HepG2 (cell line): ENCODE measurements around the gene ATRNL1. TPM values are rescaled to one million over a fixed set of nuclear protein-coding genes. Genes with fewer than 3 reads are reported as not detected.

Source experiments
- ATAC-seq: fragments of 200-7000 bp; cut with Tn5 transposase; 3 replicates; pipeline ENCODE4 v1.9.1; 2020; ENCODE audit warnings: mild to moderate bottlenecking, moderate library complexity
- BruUV-seq: library from RNA; stranded (reverse); fragments of 400-500 nt; replicated peaks from 2 replicates; lab custom pipeline; 2021; lab: Mats Ljungman, UMichigan
- CTCF ChIA-PET: fragments of 300-600 bp; formaldehyde crosslinking; extraction: SDS; loops from one replicate; lab custom pipeline; 2021; ENCODE audit warnings: low total read pairs, inconsistent platforms, low intra/inter-chr PET ratio; lab: Yijun Ruan, JAX
- POLR2A ChIA-PET: fragments of 350-600 bp; sonication (Branson Sonifier 250); formaldehyde crosslinking; loops from one replicate; lab custom pipeline; 2020; ENCODE audit warnings: antibody characterized with exemption, inconsistent platforms; lab: Yijun Ruan, JAX
- DNase-seq: peaks from one replicate; pipeline ENCODE4 v3.0.0-alpha.2; 2015; ENCODE audit warnings: low spot score
- FAIRE-seq: peaks from 3 replicates; lab custom pipeline; 2011; peaks lifted over from hg19 to GRCh38; lab: Jason Lieb, UNC
- H2AFZ ChIP-seq: one replicate; pipeline ENCODE4 v1.6.1; 2011; ENCODE audit warnings: low read length, inconsistent platforms
- H3K27ac ChIP-seq: fragments of 300-600 bp; 3 replicates; pipeline ENCODE4 v1.8.0; 2011; ENCODE audit warnings: mixed run types, mild to moderate bottlenecking, mixed read lengths, low read length, inconsistent platforms; ENCODE audit not compliant: insufficient read depth; ENCODE audit errors: extremely low read length
- H3K27me3 ChIP-seq, 2 experiments: fragments of 200-600 bp in 1 of 2; 2 replicates in 1 of 2; 3 replicates in 1 of 2; pipeline versions ENCODE4 v1.6.0 to v1.8.0; 2011; ENCODE audit warnings: low read length in 2 of 2, mild to moderate bottlenecking in 2 of 2, moderate library complexity in 2 of 2, inconsistent platforms in 1 of 2; ENCODE audit not compliant: insufficient read depth in 2 of 2, control insufficient read depth in 1 of 2
- H3K36me3 ChIP-seq, 2 experiments: fragments of 200-600 bp in 1 of 2; replicated peaks in 1 of 2; 2 replicates in 1 of 2; 3 replicates in 1 of 2; pipeline versions ENCODE4 v1.5.1 to v1.8.0; 2011; ENCODE audit warnings: low read length in 2 of 2, inconsistent platforms in 1 of 2; ENCODE audit not compliant: insufficient read depth in 2 of 2, control insufficient read depth in 1 of 2
- H3K4me1 ChIP-seq: 2 replicates; pipeline ENCODE4 v1.5.1; 2012; ENCODE audit warnings: low read length, inconsistent platforms; ENCODE audit not compliant: insufficient read depth
- H3K4me2 ChIP-seq: 2 replicates; pipeline ENCODE4 v1.6.0; 2011; ENCODE audit warnings: low read depth, low read length, inconsistent platforms
- H3K4me3 ChIP-seq, 3 experiments: fragments of 200-600 bp in 1 of 3; sonication (generic), shearing (Covaris generic) in 1 of 3; replicated peaks in 1 of 3; 2 replicates each; pipeline ENCODE4 v1.5.1; 2011 to 2016; ENCODE audit warnings: low read length in 3 of 3, inconsistent platforms in 2 of 3, low read depth in 2 of 3, mild to moderate bottlenecking in 2 of 3, control low read depth in 1 of 3, mixed read lengths in 1 of 3; ENCODE audit not compliant: insufficient read depth in 1 of 3
- H3K79me2 ChIP-seq: one replicate; pipeline ENCODE4 v1.6.1; 2011; ENCODE audit warnings: low read length, inconsistent platforms; ENCODE audit not compliant: insufficient read depth
- H3K9ac ChIP-seq: 2 replicates; pipeline ENCODE4 v1.6.0; 2011; ENCODE audit warnings: mild to moderate bottlenecking, low read depth, low read length, inconsistent platforms; ENCODE audit not compliant: insufficient read depth
- H3K9me3 ChIP-seq: 2 replicates; pipeline ENCODE4 v1.5.1; 2012; ENCODE audit warnings: mild to moderate bottlenecking, low read length
- H4K20me1 ChIP-seq: 2 replicates; pipeline ENCODE4 v1.6.0; 2011; ENCODE audit warnings: inconsistent platforms, mild to moderate bottlenecking, low read length, moderate library complexity; ENCODE audit not compliant: insufficient read depth
- ARNTL ChIP-seq: sonication (generic); formaldehyde crosslinking; IDR thresholded peaks from 2 replicates; pipeline ENCODE4 v1.4.0; 2020; ENCODE audit warnings: mild to moderate bottlenecking, missing genetic modification reagents
- CCDC6 ChIP-seq: sonication (generic); formaldehyde crosslinking; IDR thresholded peaks from 2 replicates; pipeline ENCODE4 v1.8.1; 2022; ENCODE audit warnings: mild to moderate bottlenecking, missing genetic modification reagents, moderate library complexity
- CEBPB ChIP-seq: IDR thresholded peaks from 2 replicates; pipeline ENCODE4 v1.6.1; 2011; ENCODE audit warnings: low read depth, low read length, improper control_type of control experiment, borderline replicate concordance
- FOXK2 ChIP-seq: fragments of 450-650 bp; IDR thresholded peaks from 2 replicates; pipeline ENCODE4 v1.6.1; 2016
- SIX4 ChIP-seq: sonication (generic); formaldehyde crosslinking; IDR thresholded peaks from 2 replicates; pipeline ENCODE4 v1.4.0; 2020; ENCODE audit warnings: missing genetic modification reagents
- SKI ChIP-seq: fragments of 450-650 bp; IDR thresholded peaks from one replicate; pipeline ENCODE4 v1.6.1; 2018; ENCODE audit warnings: mild to moderate bottlenecking; ENCODE audit not compliant: partially characterized antibody
- ZBTB42 ChIP-seq: sonication (generic); formaldehyde crosslinking; IDR thresholded peaks from 2 replicates; pipeline ENCODE4 v1.5.0; 2020; ENCODE audit warnings: mild to moderate bottlenecking, missing genetic modification reagents
- ZBTB8A ChIP-seq: sonication (generic); formaldehyde crosslinking; IDR thresholded peaks from 2 replicates; pipeline ENCODE4 v1.4.0; 2020; ENCODE audit warnings: mild to moderate bottlenecking, low read depth, missing genetic modification reagents, borderline replicate concordance
- ZFP41 ChIP-seq: sonication (generic); formaldehyde crosslinking; IDR thresholded peaks from 2 replicates; pipeline ENCODE4 v1.4.0; 2020; ENCODE audit warnings: mild to moderate bottlenecking, missing genetic modification reagents, borderline replicate concordance
- WGBS: methylation state at CpG from one replicate; pipeline ENCODE4 v1.1.6; 2017; ENCODE audit warnings: low lambda C conversion rate; 5-methylcytosine and 5-hydroxymethylcytosine counted together
- in situ Hi-C: cut with HindIII; loops from 2 replicates; pipeline ENCODE4 v1.10.0; 2017; ENCODE audit warnings: low pct_unique_long_range_greater_than_20kb; ENCODE audit not compliant: extremely low pct_ligation_motif_present
- intact Hi-C: fragments of 100-400 bp; cut with micrococcal nuclease; formaldehyde crosslinking; loops from one replicate; pipeline ENCODE4 v1.10.0; 2022; ENCODE audit not compliant: unreplicated experiment
- polyA plus RNA-seq, 8 experiments: library from polyadenylated mRNA; depleted of rRNA in 3 of 8; stranded (reverse) in 7 of 8; unstranded in 1 of 8; fragments of >200 nt; fragmentation: Illumina TruSeq in 4 of 8; extraction: Trizol in 4 of 8; gene quantifications; 2 replicates each; pipeline versions ENCODE4 v1.2.1 to v1.2.3, GENCODE V29; 2011 to 2016; ENCODE audit warnings: low read depth in 4 of 8, missing spikeins in 1 of 8, mixed read lengths in 1 of 8; ENCODE audit not compliant: insufficient read depth in 1 of 8
- total RNA-seq, 5 experiments: library from RNA; depleted of rRNA; stranded (reverse); fragments of >200 nt; fragmentation: Illumina TruSeq; extraction: Trizol; gene quantifications; 2 replicates each; pipeline ENCODE4 v1.2.3, GENCODE V29; 2016; ENCODE audit warnings: low read depth in 1 of 5
- TF ChIP-seq, protein P1 (sequence below): sonication (generic); formaldehyde crosslinking; IDR thresholded peaks from 2 replicates; pipeline ENCODE4 v1.8.0; 2022; ENCODE audit warnings: mild to moderate bottlenecking, missing genetic modification reagents, moderate library complexity

Gene ATRNL1
- total and polyA plus RNA-seq, 2 of the 13 experiments (the other 11 are each of a cell fraction or from before 2014, with no cell fraction given), result 0.04 TPM; not detected in 1

DNA sequence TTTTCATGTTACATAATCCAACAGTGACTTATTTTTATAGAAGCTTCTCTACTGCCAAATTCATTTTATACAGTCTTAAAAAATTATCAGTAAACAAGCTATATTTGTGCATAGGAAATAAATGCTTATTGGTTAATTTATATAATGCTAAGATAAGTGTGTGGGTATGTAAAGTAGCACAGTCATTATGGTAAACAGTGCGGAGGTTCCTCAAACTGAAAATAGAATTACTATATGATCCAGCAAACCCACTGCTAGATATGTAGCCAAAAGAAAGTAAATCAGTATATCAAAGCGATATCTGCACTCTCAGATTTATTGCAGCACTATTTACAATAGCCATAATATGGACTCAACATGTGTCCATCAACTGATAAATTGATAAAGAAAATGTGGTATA lies 71.1 kb downstream of the ATRNL1 start:
- Histone ChIP-seq H4K20me1 (no peaks in the 10 kb centered on the region), H3K36me3 (no peaks in the 10 kb centered on the region), H3K4me1 (no peaks in the 10 kb centered on the region), H3K9me3 (no peaks in the 10 kb centered on the region), H3K27me3 (no peaks in the 10 kb centered on the region), H3K27ac (no peak overlapping the region), H3K4me2 (no peak overlapping the region), H2AFZ (no peak overlapping the region), H3K4me3 (no peak overlapping the region), H3K79me2 (no peaks in the 10 kb centered on the region), H3K9ac (no peak overlapping the region)
- whole genome bisulfite sequencing, result 44% methylated on average over 2 of the region's 2 CpGs
- in situ Hi-C loops, result no loop called here
- no peak for ATAC-seq
- CTCF ChIA-PET, result no interaction called here
- intact Hi-C loops, result no loop called here
- no peak for DNase-seq
- no TSS peak for BruUV-seq
- TF ChIP-seq ZBTB42 (CRISPR knock-in tag), result no peak
- TF ChIP-seq SKI, result no peak
- TF ChIP-seq ZBTB8A (CRISPR knock-in tag), result no peak
- TF ChIP-seq SIX4 (CRISPR knock-in tag), result no peak
- no peak for TF ChIP-seq ZFP41 (CRISPR knock-in tag)
- TF ChIP-seq, protein P1, sequence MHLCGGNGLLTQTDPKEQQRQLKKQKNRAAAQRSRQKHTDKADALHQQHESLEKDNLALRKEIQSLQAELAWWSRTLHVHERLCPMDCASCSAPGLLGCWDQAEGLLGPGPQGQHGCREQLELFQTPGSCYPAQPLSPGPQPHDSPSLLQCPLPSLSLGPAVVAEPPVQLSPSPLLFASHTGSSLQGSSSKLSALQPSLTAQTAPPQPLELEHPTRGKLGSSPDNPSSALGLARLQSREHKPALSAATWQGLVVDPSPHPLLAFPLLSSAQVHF, result no peak
- no peak for TF ChIP-seq ARNTL (CRISPR knock-in tag)
- POLR2A ChIA-PET, result no interaction called here
- FAIRE-seq, result no peak

DNA sequence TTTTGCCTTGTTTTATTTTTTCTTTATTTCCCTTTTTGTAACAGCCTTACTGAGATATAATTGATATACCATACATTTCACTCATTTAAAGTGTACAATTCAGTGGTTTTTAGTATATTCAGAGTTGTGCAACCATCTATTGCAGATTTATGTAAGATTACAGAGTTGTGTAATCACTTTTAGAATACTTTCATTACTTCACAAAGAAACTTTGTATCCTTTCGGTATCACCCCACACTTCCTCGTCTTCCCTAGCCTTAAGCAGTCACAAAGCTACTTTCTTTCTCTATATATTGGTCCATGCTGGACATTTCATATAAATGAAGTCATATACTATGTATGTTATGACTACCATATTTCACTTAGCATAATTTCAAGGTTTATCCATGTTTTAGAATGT lies 74.6 kb downstream of the ATRNL1 start:
- H3K4me1 ChIP-seq, result no peaks in the 10 kb centered on the region
- no peak overlapping the region for H3K27ac ChIP-seq
- CTCF ChIA-PET, result no interaction called here
- H3K9ac ChIP-seq, result no peak overlapping the region
- no peaks in the 10 kb centered on the region for H3K9me3 ChIP-seq
- TF ChIP-seq CCDC6 (CRISPR knock-in tag) (no peak), CEBPB (peak; percentile 64; the same call in 1 of the 2 replicates), FOXK2 (no peak)
- ATAC-seq (no peak), FAIRE-seq (no peak), DNase-seq (no peak)
- POLR2A ChIA-PET, result no interaction called here
- H2AFZ ChIP-seq, result no peak overlapping the region
- in situ Hi-C loops (no loop called here), intact Hi-C loops (no loop called here)
- no TSS peak for BruUV-seq
- H3K27me3 ChIP-seq, result no peaks in the 10 kb centered on the region
- H3K79me2 ChIP-seq, result no peaks in the 10 kb centered on the region
- H3K36me3 ChIP-seq, result no peaks in the 10 kb centered on the region
- no peaks in the 10 kb centered on the region for H4K20me1 ChIP-seq
- 4% methylated on average over 2 of the region's 2 CpGs for WGBS
- H3K4me2 ChIP-seq, result no peak overlapping the region
- H3K4me3 ChIP-seq, result no peak overlapping the region
